OCI-LY3 (cell line): ENCODE data around the gene ZNF385A.

Source experiments
- EZH2phosphoT487 ChIP-seq: fragments of 200-600 bp; shearing (Covaris generic); IDR thresholded peaks from 2 replicates; pipeline ENCODE4 v1.6.1; 2018; ENCODE audit warnings: antibody characterized with exemption, mixed run types, low read depth
- TF ChIP-seq, protein P1 (sequence below): fragments of 200-600, 300-600 bp; sonication (generic); IDR thresholded peaks from 2 replicates; pipeline ENCODE4 v1.5.1; 2014; ENCODE audit warnings: antibody characterized with exemption, low read length, low read depth

DNA sequence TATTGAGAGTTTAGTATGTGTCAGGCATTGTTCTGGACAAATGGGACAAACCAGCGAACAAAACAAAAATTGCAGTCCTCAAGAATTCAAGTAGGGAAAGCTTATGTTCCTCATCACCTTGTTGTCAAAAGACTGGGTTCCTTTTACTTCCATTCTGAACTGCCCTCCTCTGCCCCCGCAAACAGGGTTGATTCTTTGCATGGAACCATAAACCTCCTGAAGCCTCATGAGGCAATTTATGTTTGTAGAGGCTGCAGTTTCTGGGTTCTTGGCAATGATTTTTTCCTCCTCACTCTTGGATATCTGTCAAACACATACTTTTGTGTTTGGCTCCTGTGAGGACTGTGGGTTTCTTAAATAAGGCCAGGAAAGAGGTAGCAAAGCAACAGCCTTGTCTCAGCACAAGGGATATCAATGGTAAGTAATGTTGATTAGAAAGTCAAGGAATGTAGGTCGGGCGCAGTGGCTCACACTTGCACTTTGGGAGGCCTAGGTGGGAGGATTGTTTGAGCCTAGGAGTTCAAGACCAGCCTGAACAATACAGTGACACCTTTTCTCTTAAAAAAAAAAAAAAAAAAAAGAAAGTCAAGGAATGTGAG is 45.7 kb downstream of the ZNF385A start:
- TF ChIP-seq EZH2phosphoT487 = no peak
- TF ChIP-seq, protein P1, sequence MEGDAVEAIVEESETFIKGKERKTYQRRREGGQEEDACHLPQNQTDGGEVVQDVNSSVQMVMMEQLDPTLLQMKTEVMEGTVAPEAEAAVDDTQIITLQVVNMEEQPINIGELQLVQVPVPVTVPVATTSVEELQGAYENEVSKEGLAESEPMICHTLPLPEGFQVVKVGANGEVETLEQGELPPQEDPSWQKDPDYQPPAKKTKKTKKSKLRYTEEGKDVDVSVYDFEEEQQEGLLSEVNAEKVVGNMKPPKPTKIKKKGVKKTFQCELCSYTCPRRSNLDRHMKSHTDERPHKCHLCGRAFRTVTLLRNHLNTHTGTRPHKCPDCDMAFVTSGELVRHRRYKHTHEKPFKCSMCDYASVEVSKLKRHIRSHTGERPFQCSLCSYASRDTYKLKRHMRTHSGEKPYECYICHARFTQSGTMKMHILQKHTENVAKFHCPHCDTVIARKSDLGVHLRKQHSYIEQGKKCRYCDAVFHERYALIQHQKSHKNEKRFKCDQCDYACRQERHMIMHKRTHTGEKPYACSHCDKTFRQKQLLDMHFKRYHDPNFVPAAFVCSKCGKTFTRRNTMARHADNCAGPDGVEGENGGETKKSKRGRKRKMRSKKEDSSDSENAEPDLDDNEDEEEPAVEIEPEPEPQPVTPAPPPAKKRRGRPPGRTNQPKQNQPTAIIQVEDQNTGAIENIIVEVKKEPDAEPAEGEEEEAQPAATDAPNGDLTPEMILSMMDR = no peak
